Esophagus squamous epithelium (tissue), 4 donors: ENCODE results near the gene A1BG.

ENCODE experiments used
- POLR2A ChIP-seq, 4 donors: fragments of 450-650 bp; IDR thresholded peaks; one replicate each; pipeline ENCODE4 v1.6.1; 2017; ENCODE audit warnings: antibody characterized with exemption in 4 of 4, mild to moderate bottlenecking in 4 of 4, moderate library complexity in 3 of 4
- TF ChIP-seq, protein P1 (sequence below), 6 experiments: fragments of 450-650 bp in 4 of 6; fragments of 200-600 bp in 2 of 6; sonication (generic) in 2 of 6; IDR thresholded peaks; one replicate each; pipeline ENCODE4 v1.5.1; 2016 to 2019; ENCODE audit warnings: antibody characterized with exemption in 6 of 6, mild to moderate bottlenecking in 4 of 6, moderate library complexity in 4 of 6

- TF ChIP-seq, protein P1, sequence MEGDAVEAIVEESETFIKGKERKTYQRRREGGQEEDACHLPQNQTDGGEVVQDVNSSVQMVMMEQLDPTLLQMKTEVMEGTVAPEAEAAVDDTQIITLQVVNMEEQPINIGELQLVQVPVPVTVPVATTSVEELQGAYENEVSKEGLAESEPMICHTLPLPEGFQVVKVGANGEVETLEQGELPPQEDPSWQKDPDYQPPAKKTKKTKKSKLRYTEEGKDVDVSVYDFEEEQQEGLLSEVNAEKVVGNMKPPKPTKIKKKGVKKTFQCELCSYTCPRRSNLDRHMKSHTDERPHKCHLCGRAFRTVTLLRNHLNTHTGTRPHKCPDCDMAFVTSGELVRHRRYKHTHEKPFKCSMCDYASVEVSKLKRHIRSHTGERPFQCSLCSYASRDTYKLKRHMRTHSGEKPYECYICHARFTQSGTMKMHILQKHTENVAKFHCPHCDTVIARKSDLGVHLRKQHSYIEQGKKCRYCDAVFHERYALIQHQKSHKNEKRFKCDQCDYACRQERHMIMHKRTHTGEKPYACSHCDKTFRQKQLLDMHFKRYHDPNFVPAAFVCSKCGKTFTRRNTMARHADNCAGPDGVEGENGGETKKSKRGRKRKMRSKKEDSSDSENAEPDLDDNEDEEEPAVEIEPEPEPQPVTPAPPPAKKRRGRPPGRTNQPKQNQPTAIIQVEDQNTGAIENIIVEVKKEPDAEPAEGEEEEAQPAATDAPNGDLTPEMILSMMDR (IDR thresholded peaks at IDR 0.05): no peak
- no peak for TF ChIP-seq POLR2A (IDR thresholded peaks at IDR 0.05)
Observed at GRCh38 chr19:58336216-58336615, 17.1 kb downstream of the A1BG start.
